Stimulated activated CD4-positive, alpha-beta T cell treated with anti-CD3 and anti-CD28 coated beads, TNF-alpha, amount 100 ng/mL, for 48 hours (primary cell): Measurements from ENCODE around the gene ACOT7.
"Not testable (repeated sequence)": the region's sequence is repeated elsewhere in the genome, so short reads cannot be mapped to it uniquely, and the experiment has no call there.

Experiments used
- DNase-seq, 3 donors: peaks; one replicate each; pipeline ENCODE4 v3.0.0-alpha.2; 2020; ENCODE audit warnings: low read depth in 3 of 3

The ACOT7 gene

GRCh38 chr1:6310116-6310848 lies 83.3 kb downstream of the ACOT7 start:
- DNase-seq = no peak

- no peak for DNase-seq
Measured at GRCh38 chr1:6309564-6309963, 84.0 kb downstream of the ACOT7 start.

- DNase-seq = no peak
Measured at GRCh38 chr1:6308449-6308848, 85.1 kb downstream of the ACOT7 start.

GRCh38 chr1:6307682-6308081 lies 85.9 kb downstream of the ACOT7 start:
- DNase-seq = not testable (repeated sequence)

GRCh38 chr1:6307099-6307498 lies 86.5 kb downstream of the ACOT7 start:
- no peak for DNase-seq

- DNase-seq = no peak
Measured at GRCh38 chr1:6303397-6304012, 90.1 kb downstream of the ACOT7 start.

- no peak for DNase-seq
Measured at GRCh38 chr1:6302568-6302967, 91.0 kb downstream of the ACOT7 start.

- DNase-seq = no peak
Measured at GRCh38 chr1:6301526-6301925, 92.0 kb downstream of the ACOT7 start.

- no peak for DNase-seq
Measured at GRCh38 chr1:6300342-6301048, 93.1 kb downstream of the ACOT7 start.

- DNase-seq = no peak
Measured at GRCh38 chr1:6299557-6300165, 93.9 kb downstream of the ACOT7 start.

- no peak for DNase-seq
Measured at GRCh38 chr1:6298940-6299465, 94.6 kb downstream of the ACOT7 start.

GRCh38 chr1:6298530-6298929 lies 95.0 kb downstream of the ACOT7 start:
- DNase-seq = no peak

GRCh38 chr1:6295910-6296309 lies 97.7 kb downstream of the ACOT7 start:
- no peak for DNase-seq

- no peak for DNase-seq
Measured at GRCh38 chr1:6294890-6295556, 98.5 kb downstream of the ACOT7 start.

GRCh38 chr1:6294080-6294889 lies 99.3 kb downstream of the ACOT7 start:
- DNase-seq = no peak

- no peak for DNase-seq
Measured at GRCh38 chr1:6292102-6292501, 101.5 kb downstream of the ACOT7 start.

GRCh38 chr1:6288665-6289064 lies 104.9 kb downstream of the ACOT7 start:
- no peak for DNase-seq

- no peak for DNase-seq
Measured at GRCh38 chr1:6288026-6288425, 105.5 kb downstream of the ACOT7 start.

- no peak for DNase-seq
Measured at GRCh38 chr1:6287431-6287886, 106.1 kb downstream of the ACOT7 start.

GRCh38 chr1:6287029-6287428 lies 106.5 kb downstream of the ACOT7 start:
- DNase-seq = no peak

- DNase-seq = no peak
Measured at GRCh38 chr1:6286266-6286665, 107.3 kb downstream of the ACOT7 start.
